ENCODE results near the gene COL1A1.

DNA sequence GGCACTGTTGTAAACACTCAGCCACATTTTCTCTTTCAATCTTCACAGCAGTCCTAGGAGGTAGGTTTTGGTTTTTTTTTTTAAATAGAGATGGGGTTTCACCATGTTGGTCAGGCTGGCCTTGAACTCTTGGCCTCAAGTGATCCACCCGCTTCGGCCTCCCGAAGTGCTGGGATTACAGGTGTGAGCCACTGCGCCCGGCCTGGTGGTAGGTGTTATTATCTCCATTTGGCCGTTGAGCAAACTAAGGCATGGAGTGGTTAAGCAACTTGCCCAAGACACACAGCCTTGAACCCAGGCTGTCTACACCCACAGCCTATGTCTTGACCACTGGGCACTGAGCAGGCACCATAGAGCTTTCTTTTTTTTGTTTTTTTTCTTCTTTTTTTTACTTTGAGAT, 27.0 kb downstream of the COL1A1 start:
- TF ChIP-seq, protein P1, sequence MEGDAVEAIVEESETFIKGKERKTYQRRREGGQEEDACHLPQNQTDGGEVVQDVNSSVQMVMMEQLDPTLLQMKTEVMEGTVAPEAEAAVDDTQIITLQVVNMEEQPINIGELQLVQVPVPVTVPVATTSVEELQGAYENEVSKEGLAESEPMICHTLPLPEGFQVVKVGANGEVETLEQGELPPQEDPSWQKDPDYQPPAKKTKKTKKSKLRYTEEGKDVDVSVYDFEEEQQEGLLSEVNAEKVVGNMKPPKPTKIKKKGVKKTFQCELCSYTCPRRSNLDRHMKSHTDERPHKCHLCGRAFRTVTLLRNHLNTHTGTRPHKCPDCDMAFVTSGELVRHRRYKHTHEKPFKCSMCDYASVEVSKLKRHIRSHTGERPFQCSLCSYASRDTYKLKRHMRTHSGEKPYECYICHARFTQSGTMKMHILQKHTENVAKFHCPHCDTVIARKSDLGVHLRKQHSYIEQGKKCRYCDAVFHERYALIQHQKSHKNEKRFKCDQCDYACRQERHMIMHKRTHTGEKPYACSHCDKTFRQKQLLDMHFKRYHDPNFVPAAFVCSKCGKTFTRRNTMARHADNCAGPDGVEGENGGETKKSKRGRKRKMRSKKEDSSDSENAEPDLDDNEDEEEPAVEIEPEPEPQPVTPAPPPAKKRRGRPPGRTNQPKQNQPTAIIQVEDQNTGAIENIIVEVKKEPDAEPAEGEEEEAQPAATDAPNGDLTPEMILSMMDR (IDR thresholded peaks at IDR 0.05) = no peak
- TF ChIP-seq POLR2AphosphoS5 (IDR thresholded peaks at IDR 0.05) = no peak
